Urinary bladder (tissue), 4 donors: ENCODE data around the gene FGF2. TPM values are rescaled to one million over a fixed set of nuclear protein-coding genes. Genes with fewer than 3 reads are reported as not detected.
"Not testable (repeated sequence)": the region's sequence is repeated elsewhere in the genome, so short reads cannot be mapped to it uniquely, and the experiment has no call there.

ENCODE experiments used
- DNase-seq: peaks from one replicate; pipeline ENCODE4 v3.0.0-alpha.2; 2015; ENCODE audit errors: extremely low spot score
- H3K27ac ChIP-seq: one replicate; pipeline ENCODE4 v1.5.1; 2013; ENCODE audit warnings: low read depth, mild to moderate bottlenecking, moderate library complexity
- H3K36me3 ChIP-seq: one replicate; pipeline ENCODE4 v1.6.1; 2013; ENCODE audit warnings: mild to moderate bottlenecking, moderate library complexity; ENCODE audit not compliant: insufficient read depth
- H3K4me1 ChIP-seq: one replicate; pipeline ENCODE4 v1.6.1; 2013; ENCODE audit warnings: mild to moderate bottlenecking, moderate library complexity; ENCODE audit not compliant: insufficient read depth
- H3K4me3 ChIP-seq: one replicate; pipeline ENCODE4 v1.5.1; 2013; ENCODE audit warnings: low read depth, low read length
- WGBS: extraction: QIAGEN DNeasy Blood & Tissue Kit; methylation state at CpG from one replicate; pipeline ENCODE4 v1.1.7; 2013; 5-methylcytosine and 5-hydroxymethylcytosine counted together
- polyA plus RNA-seq: library from polyadenylated mRNA; stranded (reverse); fragments of 200-250 nt; gene quantifications from one replicate; pipeline ENCODE4 v1.2.3, GENCODE V29; 2013
- total RNA-seq: library from RNA; depleted of rRNA; stranded (reverse); fragments of >200 nt; gene quantifications from one replicate; pipeline ENCODE4 v1.2.3, GENCODE V29; 2014
- donor health status: healthy with polysubstance abuse.
- donor health status: healthy.

Gene FGF2
- total and polyA plus RNA-seq, 2 donors, result 12.1 to 28.6 TPM

- Histone ChIP-seq H3K4me3 (no peak overlapping the region), H3K36me3 (no peaks in the 10 kb centered on the region), H3K27ac (no peak overlapping the region), H3K4me1 (no peaks in the 10 kb centered on the region)
- 94% methylated on average over 2 of the region's 2 CpGs for WGBS
- DNase-seq, result no peak
Measured at GRCh38 chr4:122797405-122798094, 29.1 kb upstream of the FGF2 start.

DNA sequence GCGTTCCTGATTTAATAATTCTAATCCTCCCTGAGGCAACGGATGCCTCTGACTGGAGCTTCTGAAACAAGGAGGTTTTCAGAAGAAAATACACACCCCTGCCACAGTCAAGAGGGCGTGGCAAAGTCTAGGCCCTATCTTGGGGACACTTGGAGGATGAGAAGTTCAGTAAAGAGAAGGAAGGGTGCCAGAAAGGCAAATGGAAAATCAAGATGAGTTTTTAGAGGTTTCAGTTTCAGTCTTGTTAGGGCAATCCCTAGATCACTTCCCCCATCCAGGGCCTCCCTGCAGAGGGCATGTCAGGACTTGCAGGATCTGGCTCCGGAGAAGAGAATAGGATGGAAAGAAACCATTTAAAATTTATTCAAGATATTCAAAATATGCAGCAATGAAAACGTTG lies 28.5 kb upstream of the FGF2 start:
- H3K27ac ChIP-seq, result no peak overlapping the region
- H3K36me3 ChIP-seq, result no peaks in the 10 kb centered on the region
- no peak overlapping the region for H3K4me3 ChIP-seq
- no peaks in the 10 kb centered on the region for H3K4me1 ChIP-seq
- WGBS, result 23% methylated on average over 5 of the region's 5 CpGs
- peak; percentile 31 for DNase-seq

GRCh38 chr4:122798917-122799316 lies 27.7 kb upstream of the FGF2 start:
- no peak for DNase-seq
- Histone ChIP-seq H3K4me3 (no peak overlapping the region), H3K4me1 (no peaks in the 10 kb centered on the region), H3K27ac (no peak overlapping the region), H3K36me3 (no peaks in the 10 kb centered on the region)
- 95% methylated on average over 2 of the region's 2 CpGs for WGBS

GRCh38 chr4:122803788-122804208 lies 22.8 kb upstream of the FGF2 start:
- H3K36me3 ChIP-seq, result no peaks in the 10 kb centered on the region
- no peak overlapping the region for H3K4me3 ChIP-seq
- H3K27ac ChIP-seq, result no peak overlapping the region
- DNase-seq, result no peak
- no peaks in the 10 kb centered on the region for H3K4me1 ChIP-seq
- 85% methylated on average over 4 of the region's 4 CpGs for WGBS

- H3K27ac ChIP-seq, result no peak overlapping the region
- H3K4me1 ChIP-seq, result no peaks in the 10 kb centered on the region
- no peak overlapping the region for H3K4me3 ChIP-seq
- H3K36me3 ChIP-seq, result no peaks in the 10 kb centered on the region
- DNase-seq, result no peak
- 80% methylated on average over 3 of the region's 3 CpGs for WGBS
Measured at GRCh38 chr4:122806981-122807679, 19.5 kb upstream of the FGF2 start.

DNA sequence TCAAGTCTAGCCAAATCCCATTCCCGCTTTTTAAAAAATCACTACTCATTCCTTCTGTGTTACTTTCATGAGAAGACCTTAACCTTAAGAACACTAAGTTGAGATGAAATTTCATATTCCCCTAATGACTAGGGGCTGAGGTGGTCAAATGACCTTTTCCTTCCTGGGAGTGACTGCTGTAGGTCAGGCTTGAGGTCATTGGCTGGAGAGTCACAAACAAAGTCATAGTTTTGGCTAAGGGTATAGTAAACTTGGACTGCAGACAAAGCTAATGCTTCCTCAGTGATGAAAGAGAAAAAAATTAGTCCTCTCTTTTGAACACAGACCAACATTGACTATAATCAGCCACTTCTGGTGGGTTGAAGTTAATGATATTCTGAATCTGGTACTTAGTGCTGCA lies 16.0 kb upstream of the FGF2 start:
- no peak overlapping the region for H3K27ac ChIP-seq
- no peaks in the 10 kb centered on the region for H3K36me3 ChIP-seq
- H3K4me1 ChIP-seq, result no peaks in the 10 kb centered on the region
- no peak overlapping the region for H3K4me3 ChIP-seq
- DNase-seq, result no peak
- 82% methylated on average over 1 of the region's 1 CpG for WGBS

- H3K4me3 ChIP-seq, DNase-seq, H3K4me1 ChIP-seq, H3K27ac ChIP-seq, H3K36me3 ChIP-seq: not testable (repeated sequence)
- WGBS, result 98% methylated on average over 20 of the region's 32 CpGs
Measured at GRCh38 chr4:122811781-122812180, 14.8 kb upstream of the FGF2 start.

DNA sequence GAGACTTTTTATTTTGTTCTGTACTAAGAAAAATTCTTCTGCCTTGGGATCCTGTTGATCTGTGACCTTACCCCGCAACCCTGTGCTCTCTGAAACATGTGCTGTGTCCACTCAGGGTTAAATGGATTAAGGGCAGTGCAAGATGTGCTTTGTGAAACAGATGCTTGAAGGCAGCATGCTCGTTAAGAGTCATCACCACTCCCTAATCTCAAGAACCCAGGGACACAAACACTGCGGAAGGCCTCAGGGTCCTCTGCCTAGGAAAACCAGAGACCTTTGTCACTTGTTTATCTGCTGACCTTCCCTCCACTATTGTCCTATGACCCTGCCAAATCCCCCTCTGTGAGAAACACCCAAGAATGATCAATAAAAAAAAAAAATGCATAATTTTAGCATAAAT lies 13.8 kb upstream of the FGF2 start:
- H3K36me3 ChIP-seq, H3K4me1 ChIP-seq, H3K4me3 ChIP-seq, H3K27ac ChIP-seq, DNase-seq: not testable (repeated sequence)
- WGBS, result 80% methylated on average over 3 of the region's 3 CpGs

GRCh38 chr4:122814426-122814825 lies 12.2 kb upstream of the FGF2 start:
- no peaks in the 10 kb centered on the region for H3K4me1 ChIP-seq
- no peak overlapping the region for H3K4me3 ChIP-seq
- DNase-seq, result no peak
- no peaks in the 10 kb centered on the region for H3K36me3 ChIP-seq
- 73% methylated on average over 2 of the region's 2 CpGs for WGBS
- no peak overlapping the region for H3K27ac ChIP-seq

- no peaks in the 10 kb centered on the region for H3K36me3 ChIP-seq
- WGBS, result 97% methylated on average over 6 of the region's 6 CpGs
- H3K4me1 ChIP-seq, result no peaks in the 10 kb centered on the region
- no peak for DNase-seq
- no peak overlapping the region for H3K4me3 ChIP-seq
- no peak overlapping the region for H3K27ac ChIP-seq
Measured at GRCh38 chr4:122815248-122815647, 11.4 kb upstream of the FGF2 start.

GRCh38 chr4:122816476-122816875 lies 10.2 kb upstream of the FGF2 start:
- no peak for DNase-seq
- 98% methylated on average over 4 of the region's 4 CpGs for WGBS
- Histone ChIP-seq H3K4me1 (no peaks in the 10 kb centered on the region), H3K36me3 (no peaks in the 10 kb centered on the region), H3K27ac (no peak overlapping the region), H3K4me3 (no peak overlapping the region)

DNA sequence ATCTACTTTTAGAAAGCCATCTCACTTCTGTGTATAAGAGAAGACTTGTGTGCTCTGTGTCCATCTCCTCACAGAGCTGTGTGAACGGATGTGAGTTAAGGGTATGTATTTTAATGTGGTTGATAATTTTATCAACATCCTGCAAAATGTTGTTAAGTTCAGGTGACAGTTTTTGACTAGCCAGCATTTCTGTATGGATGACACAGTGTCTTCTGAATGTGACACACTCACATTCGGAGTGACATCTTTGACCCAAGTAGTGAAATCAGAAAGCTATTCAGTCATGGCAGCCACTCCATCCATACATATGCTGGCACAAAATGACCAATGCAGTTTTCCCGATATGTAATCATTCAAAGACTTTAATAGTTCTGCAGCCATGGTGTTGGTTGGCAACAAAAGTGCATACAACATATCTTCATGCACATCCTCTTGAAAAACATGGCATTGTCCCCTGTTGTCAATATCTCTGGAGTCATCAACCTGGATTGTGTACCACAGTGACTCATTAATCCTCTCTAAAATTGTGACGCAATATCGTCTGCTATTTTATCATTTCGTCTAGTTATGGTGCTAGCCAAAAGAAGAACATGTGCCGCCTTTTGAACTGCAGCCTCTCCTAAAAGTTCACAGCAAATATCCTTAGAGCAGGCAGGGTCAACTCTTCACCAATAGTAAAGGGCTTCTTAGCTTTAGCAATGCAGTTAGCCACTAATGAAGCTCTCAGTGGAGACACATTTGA lies 6.8 kb upstream of the FGF2 start:
- Histone ChIP-seq H3K4me1 (no peaks in the 10 kb centered on the region), H3K4me3 (no peak overlapping the region), H3K27ac (no peak overlapping the region), H3K36me3 (no peaks in the 10 kb centered on the region)
- WGBS, result 78% methylated on average over 7 of the region's 7 CpGs
- DNase-seq, result no peak

DNA sequence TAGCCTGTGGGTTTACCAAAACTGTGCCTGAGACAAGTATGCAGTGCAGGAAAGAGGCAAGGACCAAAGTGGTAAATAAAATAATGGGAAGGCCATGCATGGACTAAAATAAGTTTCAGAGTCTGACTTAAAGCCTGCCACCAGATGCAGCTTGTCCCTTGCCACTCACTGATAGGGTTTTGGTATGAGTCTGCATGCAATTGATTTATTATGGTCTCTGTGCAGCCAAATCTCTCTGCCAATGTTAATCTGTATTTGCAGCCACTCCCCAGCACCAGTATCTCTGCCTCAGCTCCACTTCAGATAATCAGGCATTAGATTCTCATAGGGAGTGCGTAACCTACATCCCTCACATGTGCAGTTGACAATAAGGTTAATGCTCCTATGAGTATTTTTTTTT lies 5.5 kb upstream of the FGF2 start:
- H3K27ac ChIP-seq, result no peak overlapping the region
- no peaks in the 10 kb centered on the region for H3K4me1 ChIP-seq
- no peaks in the 10 kb centered on the region for H3K36me3 ChIP-seq
- no peak for DNase-seq
- no peak overlapping the region for H3K4me3 ChIP-seq
- WGBS, result 94% methylated on average over 1 of the region's 1 CpG

GRCh38 chr4:122822466-122822865 lies 4.2 kb upstream of the FGF2 start:
- WGBS, result 97% methylated on average over 2 of the region's 2 CpGs
- Histone ChIP-seq H3K4me3 (no peak overlapping the region), H3K27ac (no peak overlapping the region), H3K4me1 (no peaks in the 10 kb centered on the region), H3K36me3 (no peaks in the 10 kb centered on the region)
- no peak for DNase-seq
